ENCODE measurements around the gene PFN1.

PFN1 gene

GRCh38 chr17:4944163-4944553 is 4.2 kb downstream of the PFN1 start:
- Histone ChIP-seq H3K36me3 (ENCODE audit: control insufficient read depth, insufficient read depth, low read length) (peaks cover 63% of the 10 kb centered on the region), H3K27ac (ENCODE audit: low read depth, low read length, severe bottlenecking) (peak overlapping the region; percentile 84), H3K4me1 (ENCODE audit: control insufficient read depth, insufficient read depth, low read length, poor library complexity, severe bottlenecking) (peaks cover 43% of the 10 kb centered on the region), H3K9me3 (ENCODE audit: control insufficient read depth, low read length) (no peaks in the 10 kb centered on the region), H3K4me3 (ENCODE audit: extremely low read depth, insufficient read depth, low read length, poor library complexity, severe bottlenecking) (no peak overlapping the region)
- WGBS, 2 experiments (ENCODE audit: insufficient coverage in 2 of 2), result 79 to 100% methylated on average over 1 to 2 of the region's 3 CpGs

- peaks cover 64% of the 10 kb centered on the region for H3K36me3 ChIP-seq (ENCODE audit: control insufficient read depth, insufficient read depth, low read length)
- H3K27ac ChIP-seq (ENCODE audit: low read depth, low read length, severe bottlenecking), result no peak overlapping the region
- no peaks in the 10 kb centered on the region for H3K9me3 ChIP-seq (ENCODE audit: control insufficient read depth, low read length)
- 93 to 97% methylated on average over 3 to 6 of the region's 13 CpGs for WGBS, 2 experiments (ENCODE audit: insufficient coverage in 2 of 2)
- H3K4me3 ChIP-seq (ENCODE audit: extremely low read depth, insufficient read depth, low read length, poor library complexity, severe bottlenecking), result no peak overlapping the region
- peaks cover 49% of the 10 kb centered on the region for H3K4me1 ChIP-seq (ENCODE audit: control insufficient read depth, insufficient read depth, low read length, poor library complexity, severe bottlenecking)
Measured at GRCh38 chr17:4942760-4943508, 5.4 kb downstream of the PFN1 start.

- no peaks in the 10 kb centered on the region for H3K9me3 ChIP-seq (ENCODE audit: control insufficient read depth, low read length)
- peak overlapping the region; percentile 93 for H3K27ac ChIP-seq (ENCODE audit: low read depth, low read length, severe bottlenecking)
- peaks cover 49% of the 10 kb centered on the region for H3K4me1 ChIP-seq (ENCODE audit: control insufficient read depth, insufficient read depth, low read length, poor library complexity, severe bottlenecking)
- WGBS, 2 experiments (ENCODE audit: insufficient coverage in 2 of 2), result 79 to 90% methylated on average over 3 to 4 of the region's 4 CpGs
- peak overlapping the region; percentile 81 for H3K4me3 ChIP-seq (ENCODE audit: extremely low read depth, insufficient read depth, low read length, poor library complexity, severe bottlenecking)
- peaks cover 67% of the 10 kb centered on the region for H3K36me3 ChIP-seq (ENCODE audit: control insufficient read depth, insufficient read depth, low read length)
Measured at GRCh38 chr17:4941319-4941610, 7.1 kb downstream of the PFN1 start.

GRCh38 chr17:4940555-4941318 is 7.6 kb downstream of the PFN1 start:
- no peaks in the 10 kb centered on the region for H3K9me3 ChIP-seq (ENCODE audit: control insufficient read depth, low read length)
- 0 to 1% methylated on average over 12 to 13 of the region's 29 CpGs for WGBS, 2 experiments (ENCODE audit: insufficient coverage in 2 of 2)
- H3K36me3 ChIP-seq (ENCODE audit: control insufficient read depth, insufficient read depth, low read length), result peaks cover 67% of the 10 kb centered on the region
- H3K4me3 ChIP-seq (ENCODE audit: extremely low read depth, insufficient read depth, low read length, poor library complexity, severe bottlenecking), result peak overlapping the region; percentile 81
- H3K27ac ChIP-seq (ENCODE audit: low read depth, low read length, severe bottlenecking), result peak overlapping the region; percentile 93
- peaks cover 48% of the 10 kb centered on the region for H3K4me1 ChIP-seq (ENCODE audit: control insufficient read depth, insufficient read depth, low read length, poor library complexity, severe bottlenecking)

GRCh38 chr17:4939796-4940554 is 8.4 kb downstream of the PFN1 start, which contains the start of the genes RNF167 and SLC25A11:
Gene RNF167 (plus strand): TSS chr17:4940268. CDS start chr17:4940910, 642 bp downstream.
Gene SLC25A11 (minus strand): TSS chr17:4940046. CDS start chr17:4939910, 136 bp downstream.
- peak within 1 kb of the TSS; percentile 93 for H3K27ac ChIP-seq (ENCODE audit: low read depth, low read length, severe bottlenecking)
- H3K36me3 ChIP-seq (ENCODE audit: control insufficient read depth, insufficient read depth, low read length), result peaks cover 67% of the 10 kb centered on the region
- 0 to 1% methylated on average over 58 to 64 of the region's 72 CpGs for WGBS, 2 experiments (ENCODE audit: insufficient coverage in 2 of 2)

GRCh38 chr17:4939546-4939795 is 8.9 kb downstream of the PFN1 start:
- Histone ChIP-seq H3K36me3 (ENCODE audit: control insufficient read depth, insufficient read depth, low read length) (peaks cover 62% of the 10 kb centered on the region), H3K9me3 (ENCODE audit: control insufficient read depth, low read length) (no peaks in the 10 kb centered on the region), H3K4me3 (ENCODE audit: extremely low read depth, insufficient read depth, low read length, poor library complexity, severe bottlenecking) (peak overlapping the region; percentile 81), H3K4me1 (ENCODE audit: control insufficient read depth, insufficient read depth, low read length, poor library complexity, severe bottlenecking) (peaks cover 35% of the 10 kb centered on the region), H3K27ac (ENCODE audit: low read depth, low read length, severe bottlenecking) (peak overlapping the region; percentile 93)
- WGBS, 2 experiments (ENCODE audit: insufficient coverage in 2 of 2), result 0 to 1% methylated on average over 16 of the region's 16 CpGs

More at GRCh38 chr17:4939796-4940554, 8.4 kb downstream of the PFN1 start, which contains the start of the genes RNF167 and SLC25A11:
- H3K4me1 ChIP-seq (ENCODE audit: control insufficient read depth, insufficient read depth, low read length, poor library complexity, severe bottlenecking), result peaks cover 40% of the 10 kb centered on the region
- H3K4me3 ChIP-seq (ENCODE audit: extremely low read depth, insufficient read depth, low read length, poor library complexity, severe bottlenecking), result peak within 1 kb of the TSS; percentile 81
- H3K9me3 ChIP-seq (ENCODE audit: control insufficient read depth, low read length), result no peaks in the 10 kb centered on the region

- WGBS, 2 experiments (ENCODE audit: insufficient coverage in 2 of 2), result 67 to 76% methylated on average over 19 of the region's 19 CpGs
Measured at GRCh38 chr17:4938688-4939545, 9.4 kb downstream of the PFN1 start.

GRCh38 chr17:4938069-4938491 is 10.2 kb downstream of the PFN1 start:
- Histone ChIP-seq H3K4me3 (ENCODE audit: extremely low read depth, insufficient read depth, low read length, poor library complexity, severe bottlenecking) (no peak overlapping the region), H3K36me3 (ENCODE audit: control insufficient read depth, insufficient read depth, low read length) (peaks cover 48% of the 10 kb centered on the region), H3K4me1 (ENCODE audit: control insufficient read depth, insufficient read depth, low read length, poor library complexity, severe bottlenecking) (peaks cover 24% of the 10 kb centered on the region), H3K9me3 (ENCODE audit: control insufficient read depth, low read length) (no peaks in the 10 kb centered on the region), H3K27ac (ENCODE audit: low read depth, low read length, severe bottlenecking) (no peak overlapping the region)
- 95 to 96% methylated on average over 5 of the region's 11 CpGs for WGBS, 2 experiments (ENCODE audit: insufficient coverage in 2 of 2)

More at GRCh38 chr17:4938688-4939545, 9.4 kb downstream of the PFN1 start:
- peak overlapping the region; percentile 93 for H3K27ac ChIP-seq (ENCODE audit: low read depth, low read length, severe bottlenecking)
- peaks cover 57% of the 10 kb centered on the region for H3K36me3 ChIP-seq (ENCODE audit: control insufficient read depth, insufficient read depth, low read length)
- peak overlapping the region; percentile 81 for H3K4me3 ChIP-seq (ENCODE audit: extremely low read depth, insufficient read depth, low read length, poor library complexity, severe bottlenecking)
- no peaks in the 10 kb centered on the region for H3K9me3 ChIP-seq (ENCODE audit: control insufficient read depth, low read length)
- peaks cover 29% of the 10 kb centered on the region for H3K4me1 ChIP-seq (ENCODE audit: control insufficient read depth, insufficient read depth, low read length, poor library complexity, severe bottlenecking)

GRCh38 chr17:4937553-4937952 is 10.8 kb downstream of the PFN1 start:
- Histone ChIP-seq H3K4me1 (ENCODE audit: control insufficient read depth, insufficient read depth, low read length, poor library complexity, severe bottlenecking) (peaks cover 19% of the 10 kb centered on the region), H3K4me3 (ENCODE audit: extremely low read depth, insufficient read depth, low read length, poor library complexity, severe bottlenecking) (no peak overlapping the region), H3K9me3 (ENCODE audit: control insufficient read depth, low read length) (no peaks in the 10 kb centered on the region), H3K27ac (ENCODE audit: low read depth, low read length, severe bottlenecking) (no peak overlapping the region), H3K36me3 (ENCODE audit: control insufficient read depth, insufficient read depth, low read length) (peaks cover 43% of the 10 kb centered on the region)
- 93 to 99% methylated on average over 15 to 16 of the region's 16 CpGs for WGBS, 2 experiments (ENCODE audit: insufficient coverage in 2 of 2)

GRCh38 chr17:4936436-4936835 is 11.9 kb downstream of the PFN1 start:
- peaks cover 35% of the 10 kb centered on the region for H3K36me3 ChIP-seq (ENCODE audit: control insufficient read depth, insufficient read depth, low read length)
- no peaks in the 10 kb centered on the region for H3K9me3 ChIP-seq (ENCODE audit: control insufficient read depth, low read length)
- WGBS, 2 experiments (ENCODE audit: insufficient coverage in 2 of 2), result 96 to 97% methylated on average over 3 of the region's 3 CpGs
- no peak overlapping the region for H3K27ac ChIP-seq (ENCODE audit: low read depth, low read length, severe bottlenecking)
- H3K4me1 ChIP-seq (ENCODE audit: control insufficient read depth, insufficient read depth, low read length, poor library complexity, severe bottlenecking), result peaks cover 9% of the 10 kb centered on the region
- no peak overlapping the region for H3K4me3 ChIP-seq (ENCODE audit: extremely low read depth, insufficient read depth, low read length, poor library complexity, severe bottlenecking)

All from mesodermal cell (in vitro differentiated cells).